Measurements from ENCODE around the gene CHAC1. TPM values are rescaled to one million over a fixed set of nuclear protein-coding genes. Genes with fewer than 3 reads are reported as not detected.

CHAC1 gene
- polyA plus RNA-seq, 3 donors: 0.15 TPM; not detected in 2

DNA sequence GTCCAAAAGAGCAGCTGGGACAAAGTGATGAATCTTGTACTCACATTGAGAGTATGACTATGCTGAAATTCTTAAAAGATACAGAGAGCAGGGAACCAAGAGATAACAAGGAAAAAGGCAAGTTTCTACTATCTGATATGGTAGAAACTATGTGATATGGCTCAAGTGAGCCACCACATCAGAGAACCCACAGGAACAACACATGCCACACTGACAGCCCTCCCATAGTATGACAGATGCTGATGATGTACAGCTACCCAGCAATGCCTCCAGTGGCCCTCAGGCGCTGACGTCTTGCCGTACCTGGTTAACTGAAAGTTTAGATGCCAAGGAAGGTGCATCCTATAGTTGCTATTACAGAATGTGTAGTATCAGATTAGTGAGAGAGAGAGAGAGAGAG, 42.4 kb downstream of the CHAC1 start:
- WGBS (ENCODE audit: insufficient coverage): no CpG with 5 or more reads among the region's 3 CpGs
- TF ChIP-seq CTCF (IDR thresholded peaks at IDR 0.05): no peak
- peak overlapping the region in 1 of 7 donors; percentile 34 for H3K27ac Mint-ChIP-seq
- peaks cover 78 to 90% of the 10 kb centered on the region in 2 donors for H3K36me3 Mint-ChIP-seq
- H3K27me3 Mint-ChIP-seq (ENCODE audit: low read depth in 3 of 3): no peaks in the 10 kb centered on the region
- Histone ChIP-seq H3K36me3 (replicated peaks in 1 of 2; ENCODE audit: control insufficient read depth in 1 of 2, insufficient read depth in 2 of 2, low read length in 2 of 2) (peaks cover 86 to 97% of the 10 kb centered on the region in 2 donors), H3K4me2 (replicated peaks; ENCODE audit: extremely low read depth, low read length, poor library complexity, severe bottlenecking) (no peak overlapping the region), H3K9ac (ENCODE audit: insufficient read depth, low read length, poor library complexity, severe bottlenecking) (no peak overlapping the region), H3K4me3 (replicated peaks in 1 of 3; ENCODE audit: low read depth in 2 of 3, low read length in 3 of 3) (no peak overlapping the region), H2AFZ (ENCODE audit: insufficient read depth, low read depth, low read length, poor library complexity, severe bottlenecking) (no peak overlapping the region), H4K20me1 (ENCODE audit: insufficient read depth, low read length) (no peaks in the 10 kb centered on the region), H3K9me3 (replicated peaks in 1 of 2; ENCODE audit: control insufficient read depth in 1 of 2, insufficient read depth in 1 of 2, low read length in 2 of 2) (no peaks in the 10 kb centered on the region), H3K4me1 (ENCODE audit: control insufficient read depth in 1 of 2, insufficient read depth in 2 of 2, low read length in 2 of 2) (no peaks in the 10 kb centered on the region), H3K27me3 (ENCODE audit: control insufficient read depth in 2 of 2, insufficient read depth in 2 of 2, low read length in 2 of 2) (no peaks in the 10 kb centered on the region), H3K27ac (ENCODE audit: low read depth in 1 of 2, low read length in 2 of 2) (no peak overlapping the region), H3K79me2 (ENCODE audit: insufficient read depth, low read length) (no peaks in the 10 kb centered on the region)
- no peak for DNase-seq
- intact Hi-C loops (cut with micrococcal nuclease): no loop called here
- H3K9me3 Mint-ChIP-seq: no peaks in the 10 kb centered on the region
- no peaks in the 10 kb centered on the region for H3K4me1 Mint-ChIP-seq
- no peak overlapping the region for H3K4me3 Mint-ChIP-seq

GRCh38 chr15:40999190-40999589, 45.9 kb downstream of the CHAC1 start:
- H3K4me2 ChIP-seq (replicated peaks; ENCODE audit: extremely low read depth, low read length, poor library complexity, severe bottlenecking): no peak overlapping the region
- peaks cover 82 to 98% of the 10 kb centered on the region in 2 donors for H3K36me3 ChIP-seq (replicated peaks in 1 of 2; ENCODE audit: control insufficient read depth in 1 of 2, insufficient read depth in 2 of 2, low read length in 2 of 2)
- H2AFZ ChIP-seq (ENCODE audit: insufficient read depth, low read depth, low read length, poor library complexity, severe bottlenecking): no peak overlapping the region
- H3K4me1 Mint-ChIP-seq: no peaks in the 10 kb centered on the region
- no peak overlapping the region for H3K4me3 Mint-ChIP-seq
- H3K27me3 Mint-ChIP-seq (ENCODE audit: low read depth in 3 of 3): no peaks in the 10 kb centered on the region
- no peak for TF ChIP-seq CTCF (IDR thresholded peaks at IDR 0.05)
- H3K4me3 ChIP-seq (replicated peaks in 1 of 3; ENCODE audit: low read depth in 2 of 3, low read length in 3 of 3): no peak overlapping the region
- H3K27ac Mint-ChIP-seq: no peak overlapping the region
- WGBS (ENCODE audit: insufficient coverage): no CpG with 5 or more reads among the region's 4 CpGs
- no peaks in the 10 kb centered on the region for H4K20me1 ChIP-seq (ENCODE audit: insufficient read depth, low read length)
- H3K36me3 Mint-ChIP-seq: peaks cover 68 to 86% of the 10 kb centered on the region in 2 donors
- no peak overlapping the region for H3K9ac ChIP-seq (ENCODE audit: insufficient read depth, low read length, poor library complexity, severe bottlenecking)
- no peaks in the 10 kb centered on the region for H3K79me2 ChIP-seq (ENCODE audit: insufficient read depth, low read length)
- H3K9me3 ChIP-seq (replicated peaks in 1 of 2; ENCODE audit: control insufficient read depth in 1 of 2, insufficient read depth in 1 of 2, low read length in 2 of 2): no peaks in the 10 kb centered on the region
- no peak for DNase-seq
- intact Hi-C loops (cut with micrococcal nuclease): no loop called here
- H3K27me3 ChIP-seq (ENCODE audit: control insufficient read depth in 2 of 2, insufficient read depth in 2 of 2, low read length in 2 of 2): no peaks in the 10 kb centered on the region
- no peaks in the 10 kb centered on the region for H3K4me1 ChIP-seq (ENCODE audit: control insufficient read depth in 1 of 2, insufficient read depth in 2 of 2, low read length in 2 of 2)
- no peaks in the 10 kb centered on the region for H3K9me3 Mint-ChIP-seq
- H3K27ac ChIP-seq (ENCODE audit: low read depth in 1 of 2, low read length in 2 of 2): no peak overlapping the region
